Bronchial epithelial cell (primary cell): ENCODE data around the gene PNPLA7. TPM values are rescaled to one million over a fixed set of nuclear protein-coding genes. Genes with fewer than 3 reads are reported as not detected.

Experiments used
- DNase-seq: peaks from one replicate; pipeline ENCODE4 v3.0.0-alpha.2; 2010; ENCODE audit warnings: low read depth
- FAIRE-seq: peaks from 2 replicates; lab custom pipeline; 2011; peaks lifted over from hg19 to GRCh38; lab: Jason Lieb, UNC
- H3K27me3 ChIP-seq: 2 replicates; pipeline ENCODE4 v1.5.1; 2011; ENCODE audit warnings: low read length; ENCODE audit not compliant: control insufficient read depth, insufficient read depth
- H3K36me3 ChIP-seq: 2 replicates; pipeline ENCODE4 v1.5.1; 2011; ENCODE audit warnings: low read length; ENCODE audit not compliant: control insufficient read depth, insufficient read depth
- H3K4me3 ChIP-seq: 2 replicates; pipeline ENCODE4 v1.5.1; 2011; ENCODE audit warnings: mild to moderate bottlenecking, low read depth, low read length, control low read depth
- CTCF ChIP-seq: IDR thresholded peaks from 2 replicates; pipeline ENCODE4 v1.5.1; 2011; ENCODE audit warnings: mild to moderate bottlenecking, moderate library complexity, low read length, control low read depth, inconsistent platforms; ENCODE audit not compliant: insufficient read depth, severe bottlenecking
- total RNA-seq: library from RNA; depleted of rRNA; stranded (reverse); fragments of >200 nt; gene quantifications from 2 replicates; pipeline ENCODE4 v1.2.1, GENCODE V29; 2014

The PNPLA7 gene
- total RNA-seq, 1 donor from 2014 or later = 0.26 TPM

- TF ChIP-seq CTCF = no peak
- Histone ChIP-seq H3K4me3 (no peak overlapping the region), H3K36me3 (peaks cover 9% of the 10 kb centered on the region), H3K27me3 (no peaks in the 10 kb centered on the region)
- no peak for FAIRE-seq
- DNase-seq = no peak
Measured at GRCh38 chr9:137461316-137461662, 88.9 kb downstream of the PNPLA7 start.

GRCh38 chr9:137460363-137461315 lies 89.6 kb downstream of the PNPLA7 start:
- DNase-seq (no peak), FAIRE-seq (no peak)
- Histone ChIP-seq H3K36me3 (peaks cover 14% of the 10 kb centered on the region), H3K27me3 (no peaks in the 10 kb centered on the region), H3K4me3 (no peak overlapping the region)
- no peak for TF ChIP-seq CTCF

GRCh38 chr9:137459601-137460362 lies 90.4 kb downstream of the PNPLA7 start:
- Histone ChIP-seq H3K27me3 (no peaks in the 10 kb centered on the region), H3K36me3 (peaks cover 18% of the 10 kb centered on the region), H3K4me3 (peak overlapping the region; percentile 13)
- DNase-seq (no peak), FAIRE-seq (no peak)
- TF ChIP-seq CTCF = no peak

- peak; percentile 64 for DNase-seq
- H3K27me3 ChIP-seq = no peaks in the 10 kb centered on the region
- H3K36me3 ChIP-seq = peaks cover 18% of the 10 kb centered on the region
- no peak for FAIRE-seq
- TF ChIP-seq CTCF = no peak
- H3K4me3 ChIP-seq = peak within 1 kb of the TSS; percentile 88
Measured at GRCh38 chr9:137459152-137459600, 91.0 kb downstream of the PNPLA7 start, which contains the start of gene NSMF. Gene NSMF, minus strand, starts transcription at chr9:137459334. Its CDS starts 232 bp downstream, at chr9:137459102.

GRCh38 chr9:137458194-137459151 lies 91.7 kb downstream of the PNPLA7 start:
- Histone ChIP-seq H3K36me3 (peaks cover 18% of the 10 kb centered on the region), H3K27me3 (no peaks in the 10 kb centered on the region), H3K4me3 (peak overlapping the region; percentile 88)
- DNase-seq = no peak
- no peak for FAIRE-seq
- TF ChIP-seq CTCF = no peak
